GM19455 (cell line): ENCODE data around the gene STAP2.

Source experiments
- ATAC-seq: cut with Tn5 transposase; IDR thresholded peaks from one replicate; pipeline ENCODE4 v1.9.1; 2021; ENCODE audit not compliant: unreplicated experiment

STAP2 gene

DNA sequence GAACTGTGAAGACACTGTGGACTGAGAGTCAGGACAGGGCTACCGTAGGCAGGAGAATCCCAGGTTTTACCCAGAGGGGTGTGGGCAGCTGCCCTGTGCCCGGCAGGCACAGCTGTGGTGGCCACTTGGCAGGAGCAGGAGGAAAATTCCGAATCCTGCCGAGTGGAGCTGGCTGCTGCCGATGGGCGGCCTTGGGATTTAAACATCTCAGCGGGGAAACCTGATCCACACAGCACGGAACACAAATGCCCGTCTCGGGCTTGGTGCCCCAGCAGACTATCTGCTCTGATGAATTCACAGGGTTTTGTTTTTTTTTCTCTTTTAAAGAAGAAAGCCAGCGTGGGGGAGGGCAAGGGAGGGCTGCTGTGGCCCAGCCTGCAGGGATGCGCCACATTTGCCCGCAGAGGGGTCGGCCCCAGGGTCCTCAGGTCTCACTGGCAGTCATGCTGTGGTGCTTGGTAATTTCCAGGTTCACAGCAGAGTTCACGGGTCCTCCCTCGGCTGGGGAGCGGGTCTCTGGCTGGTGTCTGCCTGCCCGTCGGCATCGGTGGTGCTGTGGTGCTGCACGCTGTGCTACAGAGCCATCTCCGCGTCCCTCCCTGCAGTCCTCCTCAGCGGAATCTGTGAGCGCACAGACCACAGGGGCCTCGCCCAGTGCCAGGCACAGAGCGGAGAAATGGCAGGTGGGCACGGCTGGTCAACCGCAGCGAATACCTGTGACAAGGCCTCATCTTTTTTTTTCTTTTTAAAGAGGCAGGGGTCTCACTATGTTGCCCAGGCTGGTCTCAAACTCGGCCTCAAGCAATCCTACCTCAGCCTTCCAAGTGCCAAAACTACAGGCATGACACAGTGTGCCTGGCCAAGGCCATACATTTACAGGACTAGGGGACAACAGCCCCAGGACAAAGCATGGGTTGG lies 32.9 kb upstream of the STAP2 start:
- no peak for ATAC-seq

DNA sequence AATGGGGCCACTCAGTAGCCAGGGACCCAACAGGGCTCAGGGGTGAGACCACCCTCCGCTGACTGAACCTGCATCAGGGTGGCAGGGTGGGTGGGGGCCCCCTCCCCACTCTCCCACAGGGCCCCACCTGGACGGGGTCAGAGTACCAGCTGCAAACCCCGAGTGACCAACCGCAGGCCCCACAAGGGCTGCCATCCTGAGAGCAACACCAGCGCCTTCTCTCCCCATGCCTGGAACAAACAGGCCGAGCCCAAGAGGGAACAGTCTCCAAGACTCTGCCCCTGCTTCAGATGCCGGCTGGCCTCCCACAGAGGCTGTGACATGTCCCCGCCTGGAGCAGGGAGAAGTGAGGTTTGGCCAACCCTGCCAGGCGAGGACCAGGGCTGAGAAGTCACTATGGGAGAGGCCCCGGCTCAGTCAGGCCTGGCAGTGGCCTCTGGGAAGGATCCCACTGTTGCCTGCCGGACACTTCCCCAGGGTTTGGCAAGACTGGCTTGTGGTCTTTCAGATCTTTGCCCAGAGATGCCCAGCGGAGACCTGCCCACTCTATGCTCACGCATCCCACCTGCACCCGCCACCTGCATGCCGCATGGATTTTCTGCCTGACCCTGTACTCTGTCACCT lies 31.9 kb upstream of the STAP2 start:
- ATAC-seq, result no peak

DNA sequence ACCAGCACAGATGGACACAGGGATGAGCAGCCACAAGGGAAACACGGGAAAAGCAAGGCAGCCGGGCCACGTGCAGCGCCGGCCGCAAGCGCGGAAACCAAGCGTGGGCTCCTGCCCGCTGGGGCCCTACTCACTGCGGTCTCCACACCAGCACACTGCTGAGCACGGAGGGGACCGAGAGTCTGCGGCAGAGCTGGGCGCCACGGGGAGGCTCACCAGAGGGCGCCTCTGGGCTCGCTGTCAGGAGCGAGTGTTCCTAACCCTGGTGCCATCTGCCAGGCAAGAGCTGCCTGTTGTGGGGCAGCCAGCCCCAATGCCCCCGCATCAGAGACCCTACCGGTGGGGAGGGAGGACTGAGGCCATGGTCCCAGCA lies 31.2 kb upstream of the STAP2 start:
- peak; percentile 42 for ATAC-seq

DNA sequence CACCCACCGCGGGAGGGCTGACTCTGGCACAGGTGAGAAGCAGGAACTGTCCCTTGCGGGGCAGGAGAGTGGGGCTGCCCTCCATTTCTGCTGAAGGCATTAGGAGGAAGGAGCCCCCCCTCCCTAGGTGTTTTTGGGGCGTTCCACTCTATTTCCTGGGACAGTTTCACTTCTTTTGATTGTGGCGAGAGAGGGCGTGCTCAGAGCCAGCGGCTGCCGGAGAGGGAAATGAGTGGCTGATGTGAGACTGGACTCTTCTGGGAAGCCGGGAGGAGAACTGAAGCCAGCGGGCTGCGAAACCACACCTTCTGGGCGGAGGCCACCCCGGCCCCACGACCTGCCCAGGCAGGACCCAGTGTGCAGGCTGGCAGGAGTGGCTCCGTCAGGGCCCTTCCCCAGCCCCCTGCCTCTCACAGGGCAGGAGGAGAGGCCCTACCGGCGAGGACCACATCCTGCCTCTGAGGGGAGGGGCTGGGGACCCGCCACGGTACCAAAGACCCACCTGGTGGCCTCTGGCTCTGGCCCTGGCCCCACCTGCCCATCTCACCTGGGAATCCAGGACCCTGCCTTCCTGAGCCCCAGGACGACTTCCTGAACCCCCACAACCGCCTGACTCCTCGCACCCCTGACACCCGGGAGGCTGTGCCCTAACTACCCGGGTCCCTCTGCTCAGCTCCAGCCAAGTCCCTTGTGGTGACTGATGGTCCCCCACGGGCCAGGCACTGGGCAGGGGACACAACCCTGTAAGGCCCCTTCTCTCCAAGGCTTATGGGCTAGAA lies 30.7 kb upstream of the STAP2 start:
- ATAC-seq, result peak; percentile 36

DNA sequence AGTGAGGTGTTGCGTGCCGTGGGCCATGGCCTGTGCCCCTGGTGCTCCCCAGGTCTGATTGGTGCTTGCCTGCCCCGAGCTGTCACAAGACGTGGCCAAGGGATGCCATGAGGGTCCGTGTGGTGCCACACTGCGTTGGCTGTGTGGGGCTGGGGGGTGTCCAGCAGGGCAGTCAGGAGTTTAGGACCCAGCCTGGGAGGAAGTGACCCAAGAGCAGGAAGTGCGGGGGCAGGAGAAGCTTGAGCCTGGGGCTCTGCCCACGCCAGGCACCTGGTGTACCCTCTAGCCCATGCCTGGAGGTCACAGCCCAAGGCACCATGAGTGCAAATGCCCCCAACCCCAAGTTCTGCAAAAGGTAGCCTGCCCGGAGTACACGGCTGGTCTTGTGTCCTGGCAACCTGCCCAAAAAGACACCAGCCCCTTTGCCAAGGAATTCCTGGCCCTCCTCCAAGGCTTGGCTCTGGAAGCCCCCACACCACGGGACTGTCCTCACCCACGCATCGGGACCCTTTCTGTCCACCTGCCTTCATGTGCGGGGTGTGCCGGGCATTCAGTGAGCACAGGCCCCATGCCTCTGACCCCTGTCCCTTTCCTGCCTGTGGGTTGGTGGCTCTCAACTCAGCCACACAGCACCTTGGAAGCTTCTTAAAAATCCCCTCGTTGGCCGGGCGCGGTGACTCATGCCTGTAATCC lies 29.6 kb upstream of the STAP2 start:
- no peak for ATAC-seq

DNA sequence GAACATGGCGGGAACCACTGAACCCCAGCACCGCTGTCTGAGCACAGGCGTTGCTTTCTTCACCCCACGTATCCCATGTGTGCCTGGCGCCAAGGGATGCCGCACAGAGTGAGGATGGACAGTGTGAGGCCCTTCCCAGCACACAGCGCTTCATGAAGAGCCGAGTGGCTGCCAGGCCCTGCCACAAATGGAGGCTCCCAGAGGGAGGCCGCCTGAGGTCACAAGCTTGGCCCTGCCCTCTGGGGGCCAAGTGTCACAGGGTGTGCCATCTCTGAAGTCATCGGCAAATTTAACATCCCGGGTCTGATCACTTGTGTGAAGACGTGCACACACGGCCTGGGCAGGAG lies 29.1 kb upstream of the STAP2 start:
- ATAC-seq, result no peak

DNA sequence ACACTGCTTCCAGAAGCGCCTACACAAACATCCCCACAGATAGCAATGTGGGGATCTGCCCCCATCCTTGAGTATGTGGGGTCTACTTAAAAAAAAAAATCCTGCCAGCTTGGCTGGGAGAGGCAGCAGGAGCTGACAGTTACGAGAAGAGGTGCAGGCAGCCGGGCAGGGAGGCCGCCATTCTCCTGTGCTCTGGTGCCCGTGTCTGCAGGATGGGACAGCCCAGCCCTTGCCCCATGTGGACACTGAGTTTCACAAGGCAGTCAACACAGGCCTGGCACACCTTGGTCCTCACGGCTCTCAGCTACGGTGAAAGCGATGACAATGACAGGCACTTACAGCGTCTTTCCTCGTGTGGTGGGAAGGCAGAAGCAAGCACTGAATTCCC lies 28.7 kb upstream of the STAP2 start:
- ATAC-seq, result no peak

DNA sequence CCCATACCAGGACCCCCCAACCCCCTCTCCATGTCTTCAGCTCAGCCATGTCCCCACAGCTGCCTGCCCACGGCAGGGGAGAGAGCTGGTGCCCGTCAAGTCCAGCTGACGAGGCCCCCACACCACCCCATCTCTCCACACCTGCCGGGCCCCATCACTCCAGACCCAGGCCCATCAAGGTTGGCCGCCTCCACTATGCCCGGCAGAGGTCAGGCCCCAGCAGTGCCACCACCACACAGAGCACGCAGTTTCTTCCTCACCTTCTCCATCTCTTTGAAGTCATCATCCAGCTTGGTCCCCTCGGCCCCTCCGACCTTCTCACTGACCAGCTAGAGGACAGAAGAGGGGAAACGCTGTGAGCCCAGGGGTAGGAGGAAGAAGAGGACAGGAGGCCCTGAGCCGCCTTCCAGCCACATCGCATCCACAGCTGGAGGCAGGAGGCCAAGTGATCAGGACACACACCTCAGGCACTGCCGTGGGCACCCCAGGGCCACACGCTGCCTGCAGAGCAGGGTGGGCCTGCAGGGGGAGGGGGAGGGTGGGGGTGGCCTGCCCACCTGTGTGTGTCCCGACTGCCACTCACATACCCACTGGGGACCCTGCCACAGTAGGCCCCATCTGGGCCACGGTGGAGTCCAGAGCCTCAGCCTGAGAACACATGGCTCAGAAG lies 28.2 kb upstream of the STAP2 start:
- no peak for ATAC-seq

DNA sequence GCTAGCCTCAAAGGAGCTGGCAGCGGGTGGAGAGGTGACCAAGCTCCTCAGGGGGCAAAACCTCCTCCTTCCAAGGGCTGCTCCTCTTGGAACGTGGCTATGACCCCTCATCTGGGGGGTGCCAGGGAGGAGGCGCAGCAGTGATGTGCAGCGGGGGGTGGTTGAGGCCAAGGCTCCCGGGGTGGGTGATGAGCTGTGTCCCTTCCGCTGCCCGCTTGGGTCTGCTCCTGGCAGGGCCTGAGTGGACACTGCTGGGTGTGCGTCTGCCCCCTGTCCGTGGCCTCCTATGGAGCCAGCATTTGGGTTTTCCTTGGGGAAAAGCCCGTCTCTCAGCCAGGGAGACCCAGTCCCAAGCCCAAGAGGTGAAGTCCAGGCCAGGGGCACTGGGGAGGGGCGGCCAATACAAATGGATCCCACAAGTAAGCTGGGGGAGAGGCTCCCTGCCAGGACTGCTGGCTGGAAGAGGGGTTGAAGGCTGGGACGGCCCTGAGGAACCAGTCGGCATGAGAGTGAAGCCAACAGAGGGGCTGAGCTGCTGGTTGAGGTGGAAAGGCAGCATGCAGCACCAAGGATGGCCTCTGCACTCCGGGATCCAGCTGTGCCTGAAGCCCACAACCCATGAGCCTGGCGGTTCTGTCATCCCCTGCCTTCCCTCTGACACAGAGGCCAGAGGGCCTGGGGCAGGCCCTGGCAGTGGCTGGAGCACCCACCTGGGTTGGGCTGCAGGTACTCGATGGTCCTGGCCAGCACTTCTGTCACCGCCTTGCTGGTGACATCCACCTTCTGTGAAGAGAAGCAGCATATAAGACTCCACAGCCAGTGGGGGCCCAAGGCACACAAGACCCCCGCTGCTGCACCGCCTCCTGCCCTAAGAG lies 27.4 kb upstream of the STAP2 start:
- ATAC-seq, result no peak

DNA sequence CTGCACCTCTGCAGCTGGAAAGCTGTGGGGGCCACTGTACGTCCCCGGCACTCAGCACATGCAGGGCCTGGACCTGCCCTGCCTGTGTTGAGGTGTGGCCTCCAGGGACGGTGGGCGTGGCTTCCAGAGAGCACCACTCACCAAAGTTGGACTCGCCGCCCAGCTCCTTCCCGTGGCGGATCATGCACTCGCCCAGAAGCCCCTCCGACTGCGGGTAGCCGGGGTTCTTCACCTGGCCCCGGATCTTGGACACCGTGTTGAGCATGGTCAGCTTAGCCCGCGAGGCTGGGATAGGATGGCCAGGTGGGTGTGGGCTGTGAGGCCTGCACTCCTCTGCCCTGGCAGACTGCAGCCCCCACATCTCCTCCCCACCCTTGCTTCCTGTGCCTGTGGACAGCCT lies 26.7 kb upstream of the STAP2 start:
- no peak for ATAC-seq

DNA sequence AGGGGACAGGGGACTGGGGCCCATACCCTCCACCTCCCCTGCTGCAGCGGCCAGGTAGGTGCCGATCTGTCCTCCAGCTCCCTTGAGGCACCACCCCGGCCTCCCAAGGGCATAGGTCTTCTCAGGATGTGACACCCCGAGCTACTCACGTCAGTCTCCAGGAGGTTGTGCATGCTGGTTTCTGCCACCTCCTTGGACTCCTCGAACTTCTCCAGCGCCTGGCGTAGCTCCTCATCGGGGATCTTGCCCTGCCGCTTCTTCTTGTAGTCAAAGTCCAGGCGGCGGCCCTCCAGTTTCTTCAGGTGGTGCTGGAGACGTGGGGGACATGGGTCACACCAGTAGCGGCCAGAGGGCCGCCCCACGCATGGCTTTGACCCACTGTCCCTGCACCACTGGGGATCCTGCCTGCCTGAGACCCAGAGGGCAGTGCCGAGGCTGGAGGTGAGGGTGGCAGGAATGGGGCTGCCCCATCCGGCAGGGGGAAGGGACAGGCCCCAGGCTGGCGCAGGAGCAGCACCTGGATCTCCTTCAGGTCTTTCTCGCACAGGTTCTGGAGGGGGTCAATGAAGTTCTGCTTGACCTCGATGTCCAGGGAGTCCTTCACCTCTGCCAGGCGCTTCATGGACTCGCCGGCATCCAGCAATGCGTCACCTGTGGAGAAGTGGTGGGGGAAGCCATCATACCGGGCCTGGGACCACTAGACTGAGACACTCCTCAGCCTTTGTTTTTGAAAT lies 25.1 kb upstream of the STAP2 start:
- no peak for ATAC-seq

DNA sequence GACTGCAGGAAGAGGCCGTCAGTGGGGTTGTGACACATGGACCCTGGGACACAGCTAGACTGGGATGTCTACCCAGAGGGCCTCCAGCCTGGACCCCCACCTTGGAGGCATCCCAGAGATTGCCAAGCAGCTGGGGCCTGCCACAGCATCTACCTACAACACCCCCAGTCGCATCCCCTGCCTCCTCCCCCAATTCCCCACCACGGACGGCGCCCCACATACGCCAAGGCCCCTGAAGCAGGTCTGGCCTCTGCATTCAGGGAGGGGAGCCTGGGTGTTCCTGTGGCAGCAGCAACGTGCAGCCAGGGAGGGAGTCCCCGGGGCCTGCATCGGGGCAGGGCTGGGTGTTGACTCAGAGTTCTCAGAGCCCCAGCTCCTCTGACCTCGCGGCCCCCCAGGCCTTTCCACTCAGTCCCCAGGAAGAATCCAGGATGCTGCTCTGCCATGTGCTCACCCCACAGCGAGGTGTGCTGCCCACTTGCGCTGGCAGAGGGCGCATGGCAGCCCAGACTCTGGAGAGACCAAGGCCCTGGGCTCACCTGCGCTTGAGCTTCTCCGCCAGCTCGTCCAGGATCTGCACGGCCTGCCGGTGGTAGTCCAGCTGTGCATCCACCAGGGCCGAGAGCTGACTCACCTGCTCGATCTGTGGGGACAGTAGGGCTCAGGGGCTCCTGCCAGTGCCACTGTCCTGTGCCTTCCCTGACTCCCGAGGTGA lies 24.4 kb upstream of the STAP2 start:
- no peak for ATAC-seq

DNA sequence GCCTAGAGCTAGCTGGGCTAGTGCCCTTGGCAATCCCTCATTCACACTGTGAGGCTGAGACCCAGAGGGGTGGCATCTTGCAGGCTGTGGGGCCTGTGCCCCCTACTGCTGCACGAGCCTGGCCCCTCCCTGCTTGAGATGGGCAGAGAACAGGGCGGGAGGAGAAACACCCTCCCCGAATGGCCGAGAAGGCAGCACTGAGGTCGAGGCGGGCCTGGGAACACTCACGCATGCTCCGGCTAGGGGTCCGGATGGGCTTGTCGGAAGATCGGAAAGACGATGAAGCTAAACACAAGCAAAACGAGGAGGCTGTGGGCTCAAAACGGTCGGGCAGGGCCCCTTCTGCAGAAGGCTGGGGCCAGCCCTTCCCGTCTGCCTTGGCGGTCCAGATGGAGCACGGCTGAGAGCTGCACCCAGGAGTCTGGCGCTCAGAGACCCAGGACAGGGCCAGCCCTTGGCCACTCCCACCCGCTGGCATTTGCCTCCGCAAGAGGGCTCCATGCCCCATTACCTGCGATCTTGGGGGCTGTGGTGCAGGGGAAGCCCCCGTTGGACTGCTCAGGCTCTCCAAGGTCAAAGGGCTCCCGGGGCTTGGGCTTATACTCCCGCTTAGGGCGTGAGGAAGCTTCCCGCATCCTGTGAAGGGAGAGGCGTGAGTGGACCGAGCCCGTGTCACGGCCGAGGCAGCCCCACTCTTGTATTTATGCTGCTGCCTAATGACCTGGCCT lies 23.6 kb upstream of the STAP2 start:
- no peak for ATAC-seq

DNA sequence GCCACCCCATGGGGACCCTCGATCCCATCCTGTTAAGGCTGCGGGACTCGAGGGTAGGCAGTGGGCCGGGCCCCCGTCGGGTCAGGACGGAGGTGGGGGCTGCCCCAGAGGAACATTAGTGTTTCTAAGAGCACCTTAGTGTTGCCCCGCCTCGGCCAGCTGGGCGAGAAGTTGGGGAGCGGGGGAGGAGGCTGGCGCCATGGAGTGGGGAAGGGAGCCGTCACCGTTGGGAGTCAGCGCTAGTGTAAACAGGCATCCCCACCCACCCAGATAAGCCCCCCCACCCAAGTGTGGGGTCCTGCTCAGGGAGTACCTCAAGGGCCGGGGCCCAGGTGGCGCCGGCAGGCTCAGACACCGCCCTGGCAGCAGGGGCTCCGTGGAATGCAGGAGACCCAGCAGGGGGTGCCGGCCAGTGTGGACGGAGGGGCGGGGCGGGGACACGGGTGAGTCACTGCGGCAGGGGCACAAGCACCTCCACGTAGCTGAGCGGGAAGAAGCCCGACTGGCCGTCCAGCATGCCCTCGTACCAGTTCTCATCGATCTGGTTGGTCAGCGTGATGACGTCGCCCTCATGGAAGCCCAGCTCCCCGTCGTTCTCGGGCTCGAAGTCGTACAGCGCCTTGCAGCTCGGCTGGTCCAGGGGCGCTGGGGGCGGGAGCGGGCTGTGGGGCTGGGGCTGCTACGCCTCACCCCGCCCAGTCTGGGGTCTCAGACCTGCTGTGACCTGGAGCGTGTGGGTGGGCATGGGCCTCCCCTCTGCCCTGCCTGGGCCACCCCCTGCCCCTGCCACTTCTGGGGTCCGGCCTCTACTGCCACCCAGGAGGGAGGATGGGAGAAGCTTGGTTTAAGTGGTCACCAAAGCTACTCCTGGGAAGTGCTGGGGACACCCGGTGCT lies 22.8 kb upstream of the STAP2 start:
- no peak for ATAC-seq

DNA sequence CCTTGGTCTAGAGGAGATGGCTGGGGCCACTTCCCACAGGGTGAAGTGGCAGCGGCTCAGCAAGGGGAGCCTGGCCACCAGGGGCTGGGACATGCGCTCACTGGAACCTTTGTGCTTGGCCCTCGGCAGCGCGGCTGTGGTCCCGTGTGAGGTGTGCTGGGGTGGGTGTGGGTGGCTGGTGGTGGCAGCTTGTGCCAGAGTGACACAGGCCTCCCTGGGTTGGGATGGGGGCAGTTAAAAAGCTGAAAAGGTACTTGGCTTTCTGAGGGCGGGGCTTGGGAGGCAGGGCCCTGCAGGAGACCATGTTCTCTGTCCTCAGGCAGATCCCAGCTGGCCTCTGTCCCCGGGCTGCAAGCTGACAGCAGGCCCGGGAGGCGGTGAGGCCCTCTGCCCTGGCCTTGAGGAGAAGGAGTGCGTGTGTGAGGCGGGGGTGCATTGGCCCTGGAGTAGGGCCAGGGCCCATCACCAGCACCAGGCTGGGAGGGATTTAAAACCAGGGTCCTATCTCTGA lies 22.1 kb upstream of the STAP2 start:
- no peak for ATAC-seq

DNA sequence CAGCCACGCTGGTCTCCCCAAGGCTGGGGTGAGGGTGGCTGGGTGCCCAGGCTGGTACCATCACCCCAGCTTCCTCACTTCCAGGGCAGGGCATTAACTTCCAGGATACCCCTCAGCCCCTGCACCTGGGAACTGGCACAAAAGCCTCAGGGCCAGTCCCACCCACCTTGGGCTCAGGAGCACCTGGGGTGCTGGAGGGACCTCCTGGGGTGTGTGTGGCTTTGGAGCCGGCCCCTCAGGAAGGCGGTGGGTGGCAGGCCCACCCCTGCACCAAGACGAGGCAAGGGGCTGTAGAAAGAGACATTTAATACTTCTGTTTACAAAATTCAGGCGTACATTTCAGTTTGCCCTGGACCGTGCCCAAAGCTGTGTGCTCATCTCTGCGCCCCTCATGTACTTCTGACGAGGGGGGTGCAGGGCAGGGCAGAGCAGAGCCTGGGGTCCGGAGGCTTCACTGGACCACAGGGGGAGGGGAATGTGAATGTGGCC lies 21.5 kb upstream of the STAP2 start:
- no peak for ATAC-seq

DNA sequence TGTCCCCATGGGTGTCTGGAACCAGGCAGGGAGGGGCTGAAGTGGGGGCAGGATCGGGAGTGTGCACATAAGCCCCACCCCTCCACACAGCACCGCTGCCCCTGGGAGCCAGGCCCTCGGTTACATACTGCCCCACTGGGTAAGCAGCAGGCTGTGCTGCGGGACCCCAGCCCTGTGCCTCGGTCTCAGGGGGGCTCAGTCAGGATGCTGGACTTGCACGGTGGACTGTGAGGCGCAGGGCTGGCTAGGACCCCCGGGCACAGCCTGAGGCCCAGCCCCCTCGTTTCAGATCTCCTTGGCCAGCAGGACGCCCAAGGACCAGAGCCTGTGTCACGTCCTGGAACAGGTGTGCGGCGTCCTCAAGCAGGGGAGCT lies 21.0 kb upstream of the STAP2 start:
- ATAC-seq, result no peak
